Stimulated activated memory B cell treated with anti-CD40 and anti-IgM and Interleukin-4, amounts not matched to agents 10 μg/mL and 1 μg/mL and 100 μg/mL, for 72 hours (primary cell): ENCODE measurements around the gene SMDT1.
A peak's percentile ranks its signal among the peaks of the same experiment; 100 is the strongest.
"Not testable (repeated sequence)": the region's sequence is repeated elsewhere in the genome, so short reads cannot be mapped to it uniquely, and the experiment has no call there.

Source experiments
- ATAC-seq: fragments of 150-1000 bp; cut with Tn5 transposase; 2 replicates; pipeline ENCODE4 v1.10.0; 2021
- H3K27ac Mint-ChIP-seq: one replicate; pipeline ENCODE4 v1.8.0; 2022; ENCODE audit warnings: mild to moderate bottlenecking, mixed read lengths
- H3K27me3 Mint-ChIP-seq: one replicate; pipeline ENCODE4 v1.8.0; 2022; ENCODE audit warnings: mixed read lengths
- H3K36me3 Mint-ChIP-seq: one replicate; pipeline ENCODE4 v1.8.0; 2022; ENCODE audit warnings: mixed read lengths
- H3K4me1 Mint-ChIP-seq: one replicate; pipeline ENCODE4 v1.8.0; 2022; ENCODE audit warnings: mixed read lengths
- H3K4me3 Mint-ChIP-seq: one replicate; pipeline ENCODE4 v1.8.0; 2022; ENCODE audit warnings: mild to moderate bottlenecking, moderate library complexity, mixed read lengths
- H3K9me3 Mint-ChIP-seq: one replicate; pipeline ENCODE4 v1.8.0; 2022; ENCODE audit warnings: mixed read lengths

Gene SMDT1

DNA sequence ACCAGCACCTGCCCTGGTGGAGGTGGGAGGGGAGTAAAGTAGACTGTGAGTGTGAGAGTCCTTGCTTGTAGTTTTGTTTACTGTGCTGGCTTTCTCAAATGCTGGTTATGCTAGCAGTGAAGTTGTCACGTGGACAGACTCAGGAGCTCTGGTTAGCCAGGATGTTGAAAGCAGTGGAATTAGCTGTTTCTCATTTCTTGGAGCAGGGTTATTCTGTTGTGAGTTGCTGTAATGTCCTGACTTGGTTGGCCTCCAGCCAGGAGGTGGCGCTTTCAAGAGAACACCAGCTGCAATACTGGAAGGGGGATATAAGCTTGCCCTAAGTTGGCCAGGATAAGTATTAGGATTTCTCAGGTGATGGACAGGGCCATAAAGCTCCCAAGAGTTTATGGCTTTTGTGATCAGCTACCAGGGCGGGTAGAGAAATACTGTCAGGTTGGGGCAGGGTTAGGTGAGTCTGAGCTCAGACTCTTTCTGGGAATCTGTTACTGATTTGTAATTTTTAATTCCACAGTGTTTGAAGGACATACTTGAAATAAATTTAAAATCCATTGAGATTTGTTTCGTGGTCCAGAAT lies 37.4 kb downstream of the SMDT1 start:
- H3K9me3 Mint-ChIP-seq = peaks cover 6% of the 10 kb centered on the region
- no peak for ATAC-seq
- no peaks in the 10 kb centered on the region for H3K27me3 Mint-ChIP-seq
- peaks cover 17% of the 10 kb centered on the region for H3K36me3 Mint-ChIP-seq
- peaks cover 16% of the 10 kb centered on the region for H3K4me1 Mint-ChIP-seq
- no peak overlapping the region for H3K4me3 Mint-ChIP-seq
- H3K27ac Mint-ChIP-seq = no peak overlapping the region

DNA sequence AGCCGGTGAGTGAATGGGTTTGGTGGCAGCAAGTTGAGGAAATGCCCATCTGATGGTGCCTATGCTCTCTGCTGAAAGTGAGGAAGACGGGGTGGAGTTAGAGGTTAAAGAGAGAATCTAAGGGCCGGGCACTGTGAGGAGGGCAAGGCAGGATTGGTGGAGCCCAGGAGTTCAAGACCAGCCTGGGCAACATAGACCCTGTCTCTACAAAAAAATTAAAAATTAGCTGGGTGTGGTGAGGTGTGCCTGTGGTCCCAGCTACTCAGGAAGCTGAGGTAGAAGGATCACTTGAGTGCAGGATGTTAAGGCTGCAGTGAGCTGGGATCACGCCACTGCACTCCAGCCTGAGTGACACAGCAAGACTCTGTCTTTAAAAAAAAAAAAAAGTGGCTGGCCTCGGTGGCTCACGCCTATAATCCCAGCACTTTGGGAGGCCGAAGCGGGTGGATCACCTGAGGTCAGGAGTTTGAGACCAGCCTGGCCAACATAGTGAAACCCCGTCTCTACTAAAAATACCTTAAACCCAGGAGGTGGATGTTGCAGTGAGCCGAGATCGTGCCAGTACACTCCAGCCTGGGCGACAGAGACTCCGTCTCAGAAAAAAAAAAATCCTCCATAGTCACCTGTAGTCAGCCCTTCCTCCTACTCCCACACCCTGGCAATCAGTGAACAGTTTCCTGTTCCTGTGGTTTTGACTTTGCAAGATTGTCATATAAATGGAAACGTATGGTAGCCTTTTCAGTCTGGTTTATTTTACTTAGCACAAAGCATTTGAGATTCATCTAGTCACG lies 40.9 kb downstream of the SMDT1 start:
- peak overlapping the region; percentile 10 for H3K27ac Mint-ChIP-seq
- H3K36me3 Mint-ChIP-seq = peaks cover 11% of the 10 kb centered on the region
- not testable (repeated sequence) for H3K9me3 Mint-ChIP-seq, H3K27me3 Mint-ChIP-seq
- ATAC-seq = peak; percentile 54
- H3K4me1 Mint-ChIP-seq = peaks cover 16% of the 10 kb centered on the region
- peak overlapping the region; percentile 48 for H3K4me3 Mint-ChIP-seq

DNA sequence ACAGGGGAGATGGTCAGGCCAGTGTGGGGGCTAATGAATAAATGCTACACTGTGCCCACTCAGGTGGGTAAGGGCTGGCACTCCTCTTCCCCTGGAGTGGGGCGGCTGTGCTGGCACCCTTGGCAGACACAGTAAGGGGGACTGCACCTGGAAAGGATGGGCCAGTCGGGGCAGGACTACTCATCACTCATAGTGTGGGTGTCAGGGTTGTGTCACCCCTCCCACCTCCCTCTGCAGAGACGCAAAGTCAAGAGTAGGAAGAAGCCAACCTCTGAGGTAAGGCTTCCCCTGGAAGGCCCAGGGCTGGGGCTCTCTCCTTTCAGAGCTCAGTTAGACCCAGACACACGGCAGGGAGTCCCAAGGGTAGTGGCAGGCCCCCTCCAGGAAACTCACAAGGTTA lies 44.0 kb downstream of the SMDT1 start:
- not testable (repeated sequence) for H3K9me3 Mint-ChIP-seq, H3K27me3 Mint-ChIP-seq, H3K27ac Mint-ChIP-seq, H3K36me3 Mint-ChIP-seq, ATAC-seq, H3K4me3 Mint-ChIP-seq
- H3K4me1 Mint-ChIP-seq = peaks cover 16% of the 10 kb centered on the region

DNA sequence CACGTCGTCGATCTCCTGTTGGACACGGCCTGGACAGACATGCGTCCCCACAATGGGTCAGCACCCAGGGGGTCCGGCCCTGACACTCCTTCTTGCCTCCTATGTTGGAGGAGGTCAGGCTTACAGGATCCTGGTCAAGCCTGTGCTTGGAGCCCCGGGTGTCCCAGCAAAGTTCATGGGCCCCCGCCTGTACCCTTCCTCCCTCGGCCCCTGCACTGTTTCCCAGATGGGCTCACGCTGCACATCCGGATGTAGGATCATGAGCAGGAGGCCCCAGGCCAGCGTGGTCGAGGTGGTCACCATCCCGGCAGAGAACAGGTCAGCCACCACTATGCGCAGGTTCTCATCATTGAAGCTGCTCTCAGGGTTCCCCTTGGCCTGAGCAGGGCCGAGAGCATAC lies 48.1 kb downstream of the SMDT1 start:
- no peaks in the 10 kb centered on the region for H3K4me1 Mint-ChIP-seq
- H3K27ac Mint-ChIP-seq = no peak overlapping the region
- no peak overlapping the region for H3K4me3 Mint-ChIP-seq
- H3K9me3 Mint-ChIP-seq = no peaks in the 10 kb centered on the region
- H3K36me3 Mint-ChIP-seq = peaks cover 5% of the 10 kb centered on the region
- peaks cover 5% of the 10 kb centered on the region for H3K27me3 Mint-ChIP-seq
- no peak for ATAC-seq

DNA sequence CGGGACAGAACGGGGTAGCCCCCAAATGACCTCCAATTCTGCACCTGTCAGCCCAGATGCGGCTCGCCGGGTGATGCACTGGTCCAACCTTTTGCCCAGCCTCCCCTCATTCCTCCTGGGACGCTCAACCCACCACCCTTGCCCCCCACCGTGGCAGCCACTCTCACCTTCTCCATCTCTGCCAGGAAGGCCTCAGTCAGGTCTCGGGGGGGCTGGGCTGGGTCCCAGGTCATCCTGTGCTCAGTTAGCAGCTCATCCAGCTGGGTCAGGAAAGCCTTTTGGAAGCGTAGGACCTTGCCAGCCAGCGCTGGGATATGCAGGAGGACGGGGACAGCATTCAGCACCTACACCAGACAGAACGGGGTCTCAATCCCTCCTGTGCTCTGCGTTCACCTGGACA lies 48.5 kb downstream of the SMDT1 start:
- H3K4me3 Mint-ChIP-seq, H3K4me1 Mint-ChIP-seq, H3K27me3 Mint-ChIP-seq, ATAC-seq, H3K9me3 Mint-ChIP-seq, H3K27ac Mint-ChIP-seq, H3K36me3 Mint-ChIP-seq: not testable (repeated sequence)

DNA sequence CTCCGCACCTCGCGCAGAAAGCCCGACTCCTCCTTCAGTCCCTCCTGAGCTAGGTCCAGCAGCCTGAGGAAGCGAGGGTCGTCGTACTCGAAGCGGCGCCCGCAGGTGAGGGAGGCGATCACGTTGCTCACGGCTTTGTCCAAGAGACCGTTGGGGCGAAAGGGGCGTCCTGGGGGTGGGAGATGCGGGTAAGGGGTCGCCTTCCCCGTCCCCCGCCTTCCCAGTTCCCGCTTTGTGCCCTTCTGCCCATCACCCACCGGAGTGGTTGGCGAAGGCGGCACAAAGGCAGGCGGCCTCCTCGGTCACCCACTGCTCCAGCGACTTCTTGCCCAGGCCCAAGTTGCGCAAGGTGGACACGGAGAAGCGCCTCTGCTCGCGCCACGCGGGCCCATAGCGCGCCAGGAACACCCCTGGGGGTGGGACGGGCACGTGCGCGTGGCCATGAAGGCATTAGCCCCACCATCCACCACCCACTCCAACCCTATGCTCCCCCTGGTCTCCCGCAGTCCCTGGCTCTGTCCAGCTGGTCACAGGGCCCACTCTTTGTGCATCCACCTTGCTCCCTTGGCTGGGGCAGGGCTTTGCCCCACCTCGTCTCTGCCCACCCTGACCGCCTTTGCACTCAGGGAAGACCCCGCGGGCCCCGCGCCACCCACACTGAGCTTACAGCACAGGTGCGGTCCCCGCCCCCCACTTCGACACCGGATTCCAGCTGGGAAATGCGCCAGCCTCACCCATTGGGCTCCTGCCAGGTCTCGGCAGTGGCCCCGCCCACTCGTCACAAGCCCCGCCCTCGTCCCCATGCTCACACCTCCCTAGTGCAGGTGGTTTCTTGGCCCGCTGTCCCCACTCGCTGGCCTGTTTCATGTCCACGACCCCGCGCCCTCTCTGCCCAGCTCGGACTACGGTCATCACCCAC lies 49.5 kb downstream of the SMDT1 start:
- ATAC-seq, H3K36me3 Mint-ChIP-seq, H3K4me3 Mint-ChIP-seq, H3K27ac Mint-ChIP-seq, H3K4me1 Mint-ChIP-seq, H3K9me3 Mint-ChIP-seq: not testable (repeated sequence)
- H3K27me3 Mint-ChIP-seq = peaks cover 20% of the 10 kb centered on the region

DNA sequence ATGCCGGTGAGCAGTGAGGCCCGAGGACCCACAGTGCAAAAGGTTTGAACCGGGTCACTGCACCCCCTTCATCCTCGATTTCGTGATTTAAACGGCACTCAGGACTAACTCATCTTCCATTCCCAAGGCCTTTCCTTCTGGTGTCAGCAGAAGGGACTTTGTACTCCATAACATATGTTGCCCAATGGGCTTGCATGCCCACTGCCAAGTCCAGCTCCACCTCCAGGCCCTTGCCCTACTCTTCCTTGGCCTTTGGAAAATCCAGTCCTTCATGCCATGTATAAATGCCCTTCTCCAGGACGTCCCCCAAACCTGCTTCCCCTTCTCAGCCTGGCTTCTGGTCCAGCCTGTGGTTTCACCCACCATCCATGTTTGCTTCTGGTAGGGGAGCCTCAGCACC lies 50.7 kb downstream of the SMDT1 start:
- not testable (repeated sequence) for ATAC-seq, H3K36me3 Mint-ChIP-seq, H3K4me3 Mint-ChIP-seq, H3K27ac Mint-ChIP-seq, H3K9me3 Mint-ChIP-seq, H3K4me1 Mint-ChIP-seq
- peaks cover 21% of the 10 kb centered on the region for H3K27me3 Mint-ChIP-seq

DNA sequence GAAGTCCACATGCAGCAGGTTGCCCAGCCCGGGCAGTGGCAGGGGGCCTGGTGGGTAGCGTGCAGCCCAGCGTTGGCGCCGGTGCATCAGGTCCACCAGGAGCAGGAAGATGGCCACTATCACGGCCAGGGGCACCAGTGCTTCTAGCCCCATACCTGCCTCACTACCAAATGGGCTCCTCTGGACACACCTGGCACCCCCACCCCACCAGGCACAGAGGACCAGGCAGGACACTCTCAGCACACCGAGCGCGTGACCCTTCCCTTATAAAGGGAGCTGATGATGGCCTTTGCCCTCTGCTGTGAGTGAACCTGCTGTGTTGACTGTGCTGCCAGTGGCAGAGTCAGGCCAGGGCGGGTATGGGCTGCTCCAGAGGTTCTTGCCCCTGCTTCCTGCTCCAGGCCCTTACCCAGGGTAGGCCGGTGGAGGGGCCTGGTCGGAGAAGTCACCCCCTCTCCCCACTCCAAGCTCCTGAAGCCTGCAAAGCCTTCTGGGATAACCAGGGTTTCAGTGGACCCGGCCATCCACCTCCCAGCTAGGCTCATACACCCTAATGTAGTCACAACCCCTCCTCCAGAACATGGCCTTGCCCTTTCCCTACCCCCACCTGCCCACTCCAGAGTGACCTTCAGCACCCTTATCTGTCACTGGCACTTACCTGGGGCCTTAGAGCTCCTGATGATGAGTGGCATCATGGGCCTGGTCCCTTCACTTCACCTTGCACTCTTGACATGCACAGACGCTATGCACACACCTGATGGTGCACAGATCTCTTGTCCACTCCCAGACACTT lies 51.3 kb downstream of the SMDT1 start, which contains the start of gene CYP2D6:
Gene CYP2D6 (minus strand): TSS at position 172 of the 793 bp plus-strand sequence. CDS start 19 bp downstream, at position 153.
- H3K36me3 Mint-ChIP-seq, H3K4me1 Mint-ChIP-seq, H3K4me3 Mint-ChIP-seq, H3K27ac Mint-ChIP-seq, H3K9me3 Mint-ChIP-seq: not testable (repeated sequence)
- peak; percentile 1 for ATAC-seq
- peaks cover 21% of the 10 kb centered on the region for H3K27me3 Mint-ChIP-seq

DNA sequence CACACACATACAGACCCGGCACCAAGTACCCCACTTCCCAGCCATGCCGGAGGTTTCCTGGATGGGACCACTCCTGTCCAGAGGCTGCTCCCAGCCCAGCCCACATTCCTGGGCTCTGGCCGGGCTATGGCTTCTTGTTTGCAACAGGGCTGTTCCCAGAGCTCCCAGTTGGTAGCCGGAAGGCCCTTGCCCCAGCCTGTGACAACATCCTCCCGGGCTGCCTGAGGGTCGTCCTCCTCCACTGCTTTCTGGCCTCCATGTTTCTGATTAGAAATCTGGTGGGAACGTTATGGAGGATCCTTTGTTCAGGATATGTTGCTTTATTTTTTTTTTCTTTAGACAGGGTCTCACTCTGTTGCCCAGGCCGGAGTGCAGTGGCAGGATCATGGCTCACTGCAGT lies 52.1 kb downstream of the SMDT1 start:
- H3K4me3 Mint-ChIP-seq = no peak overlapping the region
- H3K36me3 Mint-ChIP-seq = peaks cover under 1% of the 10 kb centered on the region
- no peak overlapping the region for H3K27ac Mint-ChIP-seq
- no peak for ATAC-seq
- no peaks in the 10 kb centered on the region for H3K4me1 Mint-ChIP-seq
- H3K9me3 Mint-ChIP-seq = no peaks in the 10 kb centered on the region
- peaks cover 21% of the 10 kb centered on the region for H3K27me3 Mint-ChIP-seq

DNA sequence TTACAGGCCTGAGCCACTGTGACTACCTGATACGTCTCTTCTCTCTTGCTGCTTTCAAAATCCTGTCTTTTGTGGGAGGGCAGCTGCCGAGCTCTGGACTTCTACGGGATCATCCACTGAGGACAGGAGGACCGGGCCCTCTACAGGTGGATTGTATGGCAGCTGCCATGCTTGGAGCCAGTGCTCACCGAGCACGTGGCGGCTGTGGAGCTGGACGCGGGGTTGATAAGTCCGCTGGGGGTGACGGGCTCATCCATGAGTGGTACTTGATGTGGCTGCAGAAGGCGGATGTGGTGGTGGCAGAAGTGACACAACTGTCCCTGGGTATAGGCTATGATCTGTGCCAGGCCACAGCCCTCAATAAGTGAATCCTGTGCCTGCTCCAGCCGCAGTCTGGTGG lies 53.0 kb downstream of the SMDT1 start:
- peaks cover 21% of the 10 kb centered on the region for H3K27me3 Mint-ChIP-seq
- ATAC-seq = no peak
- H3K4me3 Mint-ChIP-seq = no peak overlapping the region
- no peaks in the 10 kb centered on the region for H3K4me1 Mint-ChIP-seq
- H3K27ac Mint-ChIP-seq = no peak overlapping the region
- no peaks in the 10 kb centered on the region for H3K36me3 Mint-ChIP-seq
- no peaks in the 10 kb centered on the region for H3K9me3 Mint-ChIP-seq
